Calu3 (cell line): ENCODE results near the gene SAP30. TPM values are rescaled to one million over a fixed set of nuclear protein-coding genes. Genes with fewer than 3 reads are reported as not detected.
A peak's percentile ranks its signal among the peaks of the same experiment; 100 is the strongest.

Experiments
- BruUV-seq: library from RNA; stranded (reverse); fragments of 400-500 nt; replicated peaks from 2 replicates; lab custom pipeline; 2021; lab: Mats Ljungman, UMichigan
- CTCF ChIA-PET: fragments of 300-600 bp; sonication (Branson Sonifier 250); formaldehyde crosslinking; loops from one replicate; lab custom pipeline; 2022; ENCODE audit warnings: antibody characterized with exemption; lab: Charles Lee
- DNase-seq: peaks from one replicate; pipeline ENCODE4 v3.0.0; 2022
- H3K27ac Mint-ChIP-seq: one replicate; pipeline ENCODE4 v1.8.0; 2022; ENCODE audit warnings: mixed read lengths; ENCODE audit not compliant: unreplicated experiment
- H3K27me3 Mint-ChIP-seq: one replicate; pipeline ENCODE4 v1.8.0; 2022; ENCODE audit warnings: mixed read lengths; ENCODE audit not compliant: unreplicated experiment
- H3K36me3 Mint-ChIP-seq: one replicate; pipeline ENCODE4 v1.8.0; 2022; ENCODE audit warnings: mild to moderate bottlenecking, moderate library complexity, mixed read lengths; ENCODE audit not compliant: insufficient read depth, unreplicated experiment
- H3K4me1 Mint-ChIP-seq: one replicate; pipeline ENCODE4 v1.8.0; 2022; ENCODE audit warnings: mild to moderate bottlenecking, low read depth, mixed read lengths; ENCODE audit not compliant: unreplicated experiment
- H3K4me3 Mint-ChIP-seq: one replicate; pipeline ENCODE4 v1.8.0; 2022; ENCODE audit warnings: mild to moderate bottlenecking, low read depth, moderate library complexity, mixed read lengths; ENCODE audit not compliant: unreplicated experiment
- H3K9me3 Mint-ChIP-seq: one replicate; pipeline ENCODE4 v1.8.0; 2022; ENCODE audit warnings: low read depth, mixed read lengths; ENCODE audit not compliant: unreplicated experiment
- intact Hi-C: fragments of 100-400 bp; cut with micrococcal nuclease; formaldehyde crosslinking; loops from one replicate; pipeline ENCODE4 v1.10.0; 2022; ENCODE audit not compliant: unreplicated experiment
- total RNA-seq: library from RNA; stranded (reverse); gene quantifications from 2 replicates; pipeline ENCODE4 v1.2.3, GENCODE V29; 2022
- TF ChIP-seq, protein P1 (sequence below): fragments of 200-600 bp; IDR thresholded peaks from one replicate; pipeline ENCODE4 v1.8.0; 2022; ENCODE audit warnings: antibody characterized with exemption; ENCODE audit not compliant: unreplicated experiment

The SAP30 gene
- total RNA-seq, 1 experiment from 2014 or later, result 12.7 TPM

GRCh38 chr4:173330590-173330989 is 40.2 kb upstream of the SAP30 start:
- H3K4me3 Mint-ChIP-seq, result no peak overlapping the region
- peaks cover 9% of the 10 kb centered on the region for H3K4me1 Mint-ChIP-seq
- TF ChIP-seq, protein P1, sequence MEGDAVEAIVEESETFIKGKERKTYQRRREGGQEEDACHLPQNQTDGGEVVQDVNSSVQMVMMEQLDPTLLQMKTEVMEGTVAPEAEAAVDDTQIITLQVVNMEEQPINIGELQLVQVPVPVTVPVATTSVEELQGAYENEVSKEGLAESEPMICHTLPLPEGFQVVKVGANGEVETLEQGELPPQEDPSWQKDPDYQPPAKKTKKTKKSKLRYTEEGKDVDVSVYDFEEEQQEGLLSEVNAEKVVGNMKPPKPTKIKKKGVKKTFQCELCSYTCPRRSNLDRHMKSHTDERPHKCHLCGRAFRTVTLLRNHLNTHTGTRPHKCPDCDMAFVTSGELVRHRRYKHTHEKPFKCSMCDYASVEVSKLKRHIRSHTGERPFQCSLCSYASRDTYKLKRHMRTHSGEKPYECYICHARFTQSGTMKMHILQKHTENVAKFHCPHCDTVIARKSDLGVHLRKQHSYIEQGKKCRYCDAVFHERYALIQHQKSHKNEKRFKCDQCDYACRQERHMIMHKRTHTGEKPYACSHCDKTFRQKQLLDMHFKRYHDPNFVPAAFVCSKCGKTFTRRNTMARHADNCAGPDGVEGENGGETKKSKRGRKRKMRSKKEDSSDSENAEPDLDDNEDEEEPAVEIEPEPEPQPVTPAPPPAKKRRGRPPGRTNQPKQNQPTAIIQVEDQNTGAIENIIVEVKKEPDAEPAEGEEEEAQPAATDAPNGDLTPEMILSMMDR, result no peak
- no TSS peak for BruUV-seq
- peaks cover 46% of the 10 kb centered on the region for H3K36me3 Mint-ChIP-seq
- no peak overlapping the region for H3K27ac Mint-ChIP-seq
- intact Hi-C loops, result loop anchor here (5.0 kb wide), 1 partner anchor 87 kb away; no protein-coding TSS in a partner anchor
- CTCF ChIA-PET, result interaction anchor here (0.9 kb wide), 1 partner anchor 40 kb away, joined by 5 read pairs; the partner anchor contains the start of gene SAP30
- DNase-seq, result no peak
- no peaks in the 10 kb centered on the region for H3K27me3 Mint-ChIP-seq
- no peaks in the 10 kb centered on the region for H3K9me3 Mint-ChIP-seq

- BruUV-seq, result no TSS peak
- peaks cover 19% of the 10 kb centered on the region for H3K4me1 Mint-ChIP-seq
- TF ChIP-seq, protein P1, result no peak
- H3K4me3 Mint-ChIP-seq, result peak overlapping the region; percentile 93
- peak overlapping the region; percentile 60 for H3K27ac Mint-ChIP-seq
- H3K27me3 Mint-ChIP-seq, result no peaks in the 10 kb centered on the region
- no peaks in the 10 kb centered on the region for H3K9me3 Mint-ChIP-seq
- intact Hi-C loops, result loop anchor here (5.0 kb wide), 1 partner anchor 85 kb away; no protein-coding TSS in a partner anchor
- DNase-seq, result no peak
- CTCF ChIA-PET, result interaction anchor here (1.6 kb wide), 1 partner anchor 39 kb away, joined by 6 read pairs; the partner anchor contains the start of gene SAP30
- peaks cover 46% of the 10 kb centered on the region for H3K36me3 Mint-ChIP-seq
These were observed 38.7 kb upstream of the SAP30 start for GRCh38 chr4:173332021-173332487.

DNA sequence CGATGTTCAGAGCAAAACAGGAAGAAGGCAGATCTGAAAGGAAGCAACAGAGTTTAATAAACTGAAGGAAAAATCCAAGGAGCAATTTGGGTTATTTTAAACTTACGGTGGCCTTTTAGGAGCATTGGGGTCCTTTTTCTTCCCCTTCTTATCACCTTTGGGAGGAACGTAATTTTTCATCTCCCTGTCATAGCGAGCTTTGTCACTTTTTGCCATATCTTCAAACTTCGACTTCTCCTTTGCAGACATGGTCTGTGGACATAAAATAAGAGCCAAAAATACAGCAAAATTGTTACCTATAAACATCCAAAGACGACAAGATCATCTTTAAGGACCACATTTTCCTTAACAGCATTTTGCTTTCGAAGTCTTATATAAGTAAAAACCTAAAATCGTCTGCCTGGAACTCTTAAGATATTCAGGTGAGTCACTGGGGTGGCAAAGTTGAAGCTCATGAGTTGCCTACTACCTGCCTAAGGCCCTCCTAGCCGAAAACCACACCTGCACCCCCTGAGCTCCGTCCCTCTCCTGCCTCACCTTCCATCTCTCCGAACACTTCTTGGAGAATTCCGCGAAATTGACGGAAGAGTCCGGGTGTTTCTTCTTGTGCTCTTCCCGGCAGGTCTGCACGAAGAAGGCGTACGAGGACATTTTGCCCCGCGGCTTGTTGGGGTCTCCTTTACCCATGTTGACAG is 37.6 kb upstream of the SAP30 start:
- TF ChIP-seq, protein P1, result no peak
- H3K27me3 Mint-ChIP-seq, result no peaks in the 10 kb centered on the region
- DNase-seq, result peak; percentile 4
- intact Hi-C loops, result loop anchor here (5.0 kb wide), 1 partner anchor 84 kb away; no protein-coding TSS in a partner anchor
- no TSS peak for BruUV-seq
- CTCF ChIA-PET, result interaction anchor here (1.6 kb wide), 1 partner anchor 37 kb away, joined by 6 read pairs; the partner anchor contains the start of gene SAP30
- peaks cover 19% of the 10 kb centered on the region for H3K4me1 Mint-ChIP-seq
- H3K27ac Mint-ChIP-seq, result peak overlapping the region; percentile 60
- no peaks in the 10 kb centered on the region for H3K9me3 Mint-ChIP-seq
- peaks cover 46% of the 10 kb centered on the region for H3K36me3 Mint-ChIP-seq
- peak overlapping the region; percentile 93 for H3K4me3 Mint-ChIP-seq

DNA sequence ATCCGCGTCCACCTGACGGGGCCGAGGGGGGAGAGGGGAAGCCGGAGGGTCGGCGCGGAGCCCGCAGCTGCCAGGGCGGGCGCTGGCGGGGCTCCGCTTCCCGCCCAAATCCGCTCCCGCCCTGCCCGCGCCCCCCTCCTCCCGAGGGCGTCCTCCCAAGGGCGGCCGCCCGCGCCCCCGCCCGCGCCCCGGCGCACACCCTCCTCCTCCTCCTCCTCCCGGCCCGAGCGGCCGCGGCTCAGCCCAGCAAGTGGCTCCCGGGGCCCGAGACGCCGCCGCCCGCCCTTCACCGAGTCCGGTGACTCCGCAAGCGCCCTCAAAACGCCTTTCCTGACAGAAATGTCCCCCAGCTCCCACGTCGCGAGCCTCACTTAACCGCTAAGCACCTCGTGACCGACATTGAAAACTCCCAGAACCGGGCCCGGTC is 37.1 kb upstream of the SAP30 start:
- CTCF ChIA-PET, result interaction anchor here (0.8 to 2.3 kb wide), 4 partner anchors 32 to 87 kb away, joined by 4 to 12 read pairs (median 6); partner anchors contain the start of gene SAP30
- Mint-ChIP-seq H3K9me3 (no peaks in the 10 kb centered on the region), H3K27ac (peak overlapping the region; percentile 60), H3K36me3 (peaks cover 46% of the 10 kb centered on the region), H3K27me3 (no peaks in the 10 kb centered on the region), H3K4me3 (peak overlapping the region; percentile 93), H3K4me1 (peaks cover 19% of the 10 kb centered on the region)
- DNase-seq, result peak; percentile 28
- TF ChIP-seq, protein P1, result no peak
- no TSS peak for BruUV-seq
- intact Hi-C loops, result loop anchor here (2.0 to 5.0 kb wide), 2 partner anchors 35 to 84 kb away; no protein-coding TSS in a partner anchor
